HG03175 (cell line): ENCODE data around the gene STXBP3.
"Not testable (repeated sequence)": the region's sequence is repeated elsewhere in the genome, so short reads cannot be mapped to it uniquely, and the experiment has no call there.

Source experiments
- ATAC-seq: cut with Tn5 transposase; IDR thresholded peaks from one replicate; pipeline ENCODE4 v1.9.1; 2021; ENCODE audit warnings: mild to moderate bottlenecking, moderate library complexity; ENCODE audit not compliant: unreplicated experiment

Gene STXBP3

GRCh38 chr1:108746382-108747170, at the start of gene STXBP3:
Gene STXBP3 (plus strand): TSS chr1:108746674. CDS start chr1:108746738, 64 bp downstream.
- peak; percentile 92 for ATAC-seq

GRCh38 chr1:108699375-108700332, 46.8 kb upstream of the STXBP3 start:
- no peak for ATAC-seq

- no peak for ATAC-seq
Measured at GRCh38 chr1:108701176-108701849, 45.2 kb upstream of the STXBP3 start.

- ATAC-seq = not testable (repeated sequence)
Measured at GRCh38 chr1:108702109-108702508, 44.4 kb upstream of the STXBP3 start.

GRCh38 chr1:108703939-108704338, 42.5 kb upstream of the STXBP3 start:
- no peak for ATAC-seq

- no peak for ATAC-seq
Measured at GRCh38 chr1:108704496-108704895, 42.0 kb upstream of the STXBP3 start.

GRCh38 chr1:108706643-108707042, 39.8 kb upstream of the STXBP3 start:
- no peak for ATAC-seq

GRCh38 chr1:108708691-108709660, 37.5 kb upstream of the STXBP3 start:
- ATAC-seq = peak; percentile 62

GRCh38 chr1:108712606-108713150, 33.8 kb upstream of the STXBP3 start, which contains the start of gene FNDC7:
Gene FNDC7 (plus strand): TSS chr1:108712908. CDS start chr1:108712934, 26 bp downstream.
- no peak for ATAC-seq

- ATAC-seq = no peak
Measured at GRCh38 chr1:108715932-108716331, 30.5 kb upstream of the STXBP3 start.

- no peak for ATAC-seq
Measured at GRCh38 chr1:108716437-108717230, 29.8 kb upstream of the STXBP3 start.

GRCh38 chr1:108717774-108718316, 28.6 kb upstream of the STXBP3 start:
- no peak for ATAC-seq

GRCh38 chr1:108718927-108719655, 27.4 kb upstream of the STXBP3 start:
- ATAC-seq = no peak

- no peak for ATAC-seq
Measured at GRCh38 chr1:108719656-108720435, 26.6 kb upstream of the STXBP3 start.

GRCh38 chr1:108722292-108722691, 24.2 kb upstream of the STXBP3 start:
- no peak for ATAC-seq

GRCh38 chr1:108725906-108726305, 20.6 kb upstream of the STXBP3 start:
- no peak for ATAC-seq

- no peak for ATAC-seq
Measured at GRCh38 chr1:108728327-108728923, 18.0 kb upstream of the STXBP3 start.
